ENCODE data around the gene PRTG. TPM values are rescaled to one million over a fixed set of nuclear protein-coding genes. Genes with fewer than 3 reads are reported as not detected.

Gene PRTG
- total RNA-seq, 3 donors from 2014 or later, result 0.41 to 2.0 (median 0.78) TPM

DNA sequence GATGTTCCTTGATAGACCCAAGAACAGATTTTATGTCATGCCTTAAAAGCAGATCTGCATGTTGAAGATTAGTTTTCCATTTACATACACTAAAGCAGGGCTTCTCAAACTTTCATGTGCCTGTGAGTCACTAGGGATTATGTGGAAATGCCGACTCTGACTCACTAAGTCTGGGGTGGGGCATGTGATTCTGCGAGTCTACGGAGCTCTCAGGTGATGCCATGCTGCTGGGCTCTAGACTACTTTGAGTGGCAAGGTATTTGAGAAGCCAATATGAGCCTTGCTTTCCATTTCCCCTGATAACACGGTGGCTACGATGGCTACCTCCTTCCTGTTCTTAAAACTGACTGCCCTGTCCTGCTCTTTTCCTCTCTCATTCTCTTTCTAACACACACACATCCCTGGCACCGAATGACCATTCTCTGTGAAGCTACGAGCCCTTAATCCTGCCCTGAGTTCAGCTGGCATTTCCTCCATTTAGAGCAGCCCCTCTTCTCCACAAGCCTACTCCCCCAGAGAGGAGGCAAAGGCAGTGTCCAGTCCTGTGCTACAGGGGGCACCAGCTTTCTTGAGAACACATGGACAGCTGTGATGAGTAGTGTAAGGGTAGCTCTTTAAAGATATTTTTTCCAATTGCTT is 115.1 kb downstream of the PRTG start:
- TF ChIP-seq, protein P1, sequence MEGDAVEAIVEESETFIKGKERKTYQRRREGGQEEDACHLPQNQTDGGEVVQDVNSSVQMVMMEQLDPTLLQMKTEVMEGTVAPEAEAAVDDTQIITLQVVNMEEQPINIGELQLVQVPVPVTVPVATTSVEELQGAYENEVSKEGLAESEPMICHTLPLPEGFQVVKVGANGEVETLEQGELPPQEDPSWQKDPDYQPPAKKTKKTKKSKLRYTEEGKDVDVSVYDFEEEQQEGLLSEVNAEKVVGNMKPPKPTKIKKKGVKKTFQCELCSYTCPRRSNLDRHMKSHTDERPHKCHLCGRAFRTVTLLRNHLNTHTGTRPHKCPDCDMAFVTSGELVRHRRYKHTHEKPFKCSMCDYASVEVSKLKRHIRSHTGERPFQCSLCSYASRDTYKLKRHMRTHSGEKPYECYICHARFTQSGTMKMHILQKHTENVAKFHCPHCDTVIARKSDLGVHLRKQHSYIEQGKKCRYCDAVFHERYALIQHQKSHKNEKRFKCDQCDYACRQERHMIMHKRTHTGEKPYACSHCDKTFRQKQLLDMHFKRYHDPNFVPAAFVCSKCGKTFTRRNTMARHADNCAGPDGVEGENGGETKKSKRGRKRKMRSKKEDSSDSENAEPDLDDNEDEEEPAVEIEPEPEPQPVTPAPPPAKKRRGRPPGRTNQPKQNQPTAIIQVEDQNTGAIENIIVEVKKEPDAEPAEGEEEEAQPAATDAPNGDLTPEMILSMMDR (IDR thresholded peaks at IDR 0.05), result no peak
- H3K36me3 ChIP-seq (ENCODE audit: low read depth), result no peaks in the 10 kb centered on the region
- no peak overlapping the region for H3K4me3 ChIP-seq
- intact Hi-C loops (cut with DNase I, micrococcal nuclease), result no loop called here
- no peaks in the 10 kb centered on the region for H3K9me3 ChIP-seq
- DNase-seq, result no peak
- H3K4me1 ChIP-seq (ENCODE audit: low read depth), result no peaks in the 10 kb centered on the region
- ATAC-seq, result peak; percentile 57

DNA sequence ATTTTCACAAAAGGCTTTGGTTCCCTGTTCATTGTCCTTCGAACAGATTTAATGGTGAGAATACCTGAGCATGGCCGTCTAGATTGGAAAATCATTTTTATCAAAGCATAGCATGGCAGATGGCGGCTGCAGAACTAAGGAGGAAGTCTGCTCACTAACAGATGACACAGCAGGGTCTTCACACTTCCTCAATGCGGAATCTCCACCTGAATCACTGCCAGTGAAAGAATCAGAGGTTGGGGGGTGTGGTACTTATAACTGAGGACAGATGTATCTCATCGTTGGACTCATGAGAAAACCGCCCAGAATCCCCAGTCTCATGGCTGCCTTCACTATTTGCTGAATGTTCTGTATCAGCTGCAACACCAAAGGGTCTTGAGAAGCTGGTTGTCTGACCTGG is 123.2 kb downstream of the PRTG start:
- intact Hi-C loops (cut with DNase I, micrococcal nuclease), result no loop called here
- Histone ChIP-seq H3K4me1 (ENCODE audit: low read depth) (no peaks in the 10 kb centered on the region), H3K36me3 (ENCODE audit: low read depth) (no peaks in the 10 kb centered on the region), H3K9me3 (no peaks in the 10 kb centered on the region), H3K4me3 (no peak overlapping the region)
- TF ChIP-seq, protein P1 (IDR thresholded peaks at IDR 0.05), result no peak
- ATAC-seq, result no peak
- no peak for DNase-seq

DNA sequence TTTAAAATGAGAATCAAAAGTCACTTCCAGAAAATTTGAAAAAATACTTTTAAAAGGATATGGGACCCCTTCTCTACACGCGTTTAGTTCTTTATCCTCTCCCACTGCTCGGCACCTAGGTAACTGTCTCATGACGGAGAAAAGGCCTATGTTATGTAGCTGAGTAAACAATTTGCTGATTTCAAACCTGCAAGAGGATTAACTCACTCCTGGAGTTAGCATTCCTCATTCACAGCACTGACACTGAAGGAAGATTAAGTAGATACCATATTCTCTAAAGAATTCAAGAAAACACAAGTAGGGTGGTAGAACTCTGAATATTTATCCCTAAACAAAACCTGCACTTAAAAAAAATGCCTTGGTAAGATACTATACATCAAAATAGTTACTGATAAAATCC is 124.6 kb downstream of the PRTG start:
- ATAC-seq (no peak), DNase-seq (no peak)
- no peaks in the 10 kb centered on the region for H3K36me3 ChIP-seq (ENCODE audit: low read depth)
- H3K4me1 ChIP-seq (ENCODE audit: low read depth), result no peaks in the 10 kb centered on the region
- TF ChIP-seq, protein P1 (IDR thresholded peaks at IDR 0.05), result no peak
- H3K4me3 ChIP-seq, result no peak overlapping the region
- intact Hi-C loops (cut with DNase I, micrococcal nuclease), result no loop called here
- no peaks in the 10 kb centered on the region for H3K9me3 ChIP-seq

DNA sequence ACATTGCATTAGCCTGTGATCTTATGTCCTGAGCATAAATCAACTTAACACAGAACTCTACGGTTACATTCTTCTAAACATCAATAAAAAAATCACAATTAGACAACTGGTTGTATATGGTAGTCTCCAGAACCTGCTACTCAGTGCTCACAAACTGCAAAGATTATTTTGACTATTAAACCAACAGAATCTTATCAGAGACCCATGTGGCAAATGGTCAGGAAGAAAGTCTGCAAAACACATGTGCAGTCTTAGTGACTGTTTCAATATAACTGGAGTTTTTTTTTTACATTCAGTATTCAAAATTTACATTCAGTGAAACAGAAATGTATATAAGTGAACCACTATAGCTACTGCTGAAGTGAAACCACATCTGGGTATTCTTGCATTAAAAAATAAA is 127.5 kb downstream of the PRTG start:
- TF ChIP-seq, protein P1 (IDR thresholded peaks at IDR 0.05), result no peak
- Histone ChIP-seq H3K4me1 (ENCODE audit: low read depth) (no peaks in the 10 kb centered on the region), H3K4me3 (no peak overlapping the region), H3K36me3 (ENCODE audit: low read depth) (no peaks in the 10 kb centered on the region), H3K9me3 (no peaks in the 10 kb centered on the region)
- intact Hi-C loops (cut with DNase I, micrococcal nuclease), result no loop called here
- no peak for ATAC-seq
- DNase-seq, result no peak

DNA sequence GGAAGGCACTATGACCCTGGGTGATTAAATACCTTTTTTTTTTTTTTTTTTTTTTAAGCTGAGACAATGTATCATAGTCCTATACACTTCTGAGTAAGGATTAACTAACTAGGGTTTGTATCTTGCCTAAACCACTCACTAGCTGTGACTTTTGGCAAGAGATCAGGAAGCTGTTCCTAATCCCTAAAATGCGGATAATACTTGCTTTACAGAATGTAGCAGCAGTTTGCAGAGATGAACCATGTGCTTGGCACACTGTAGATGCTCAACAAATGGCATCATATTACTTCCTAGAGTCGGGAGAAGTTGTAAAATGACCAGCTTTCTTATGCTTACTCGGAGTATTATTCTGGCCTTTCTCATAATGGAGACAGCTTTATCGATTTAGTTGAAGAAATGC is 129.2 kb downstream of the PRTG start:
- no peaks in the 10 kb centered on the region for H3K36me3 ChIP-seq (ENCODE audit: low read depth)
- H3K4me3 ChIP-seq, result no peak overlapping the region
- DNase-seq, result no peak
- H3K9me3 ChIP-seq, result no peaks in the 10 kb centered on the region
- intact Hi-C loops (cut with DNase I, micrococcal nuclease), result no loop called here
- ATAC-seq, result no peak
- TF ChIP-seq, protein P1 (IDR thresholded peaks at IDR 0.05), result no peak
- no peaks in the 10 kb centered on the region for H3K4me1 ChIP-seq (ENCODE audit: low read depth)

DNA sequence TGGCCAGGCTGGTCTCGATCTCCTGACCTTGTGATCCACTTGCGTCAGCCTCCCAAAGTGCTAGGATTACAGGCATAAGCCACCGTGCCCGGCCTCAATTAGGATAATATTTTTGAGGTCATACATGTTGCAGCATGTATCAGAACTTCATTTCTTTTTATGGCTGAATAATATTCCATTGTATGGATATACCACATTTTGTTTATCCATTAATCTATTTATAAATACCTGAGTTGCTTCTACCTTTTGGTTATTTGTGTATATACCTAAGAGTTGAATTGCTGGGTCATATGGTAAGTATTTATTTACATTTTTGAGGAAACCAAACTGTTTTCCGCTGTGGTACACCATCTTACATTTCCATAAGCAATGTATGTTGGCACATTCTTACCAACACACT is 136.7 kb downstream of the PRTG start:
- TF ChIP-seq, protein P1 (IDR thresholded peaks at IDR 0.05), result no peak
- Histone ChIP-seq H3K9me3 (peaks cover 5% of the 10 kb centered on the region), H3K36me3 (ENCODE audit: low read depth) (no peaks in the 10 kb centered on the region), H3K4me3 (no peak overlapping the region), H3K4me1 (ENCODE audit: low read depth) (no peaks in the 10 kb centered on the region)
- ATAC-seq, result no peak
- intact Hi-C loops (cut with DNase I, micrococcal nuclease), result no loop called here
- no peak for DNase-seq
